SKM-1 (cell line): ENCODE data around the gene AGA.

Experiments
- DNase-seq: peaks from one replicate; lab custom pipeline; 2025; ENCODE audit not compliant: unreplicated experiment; lab: John Stamatoyannopoulos, UW

AGA gene

DNA sequence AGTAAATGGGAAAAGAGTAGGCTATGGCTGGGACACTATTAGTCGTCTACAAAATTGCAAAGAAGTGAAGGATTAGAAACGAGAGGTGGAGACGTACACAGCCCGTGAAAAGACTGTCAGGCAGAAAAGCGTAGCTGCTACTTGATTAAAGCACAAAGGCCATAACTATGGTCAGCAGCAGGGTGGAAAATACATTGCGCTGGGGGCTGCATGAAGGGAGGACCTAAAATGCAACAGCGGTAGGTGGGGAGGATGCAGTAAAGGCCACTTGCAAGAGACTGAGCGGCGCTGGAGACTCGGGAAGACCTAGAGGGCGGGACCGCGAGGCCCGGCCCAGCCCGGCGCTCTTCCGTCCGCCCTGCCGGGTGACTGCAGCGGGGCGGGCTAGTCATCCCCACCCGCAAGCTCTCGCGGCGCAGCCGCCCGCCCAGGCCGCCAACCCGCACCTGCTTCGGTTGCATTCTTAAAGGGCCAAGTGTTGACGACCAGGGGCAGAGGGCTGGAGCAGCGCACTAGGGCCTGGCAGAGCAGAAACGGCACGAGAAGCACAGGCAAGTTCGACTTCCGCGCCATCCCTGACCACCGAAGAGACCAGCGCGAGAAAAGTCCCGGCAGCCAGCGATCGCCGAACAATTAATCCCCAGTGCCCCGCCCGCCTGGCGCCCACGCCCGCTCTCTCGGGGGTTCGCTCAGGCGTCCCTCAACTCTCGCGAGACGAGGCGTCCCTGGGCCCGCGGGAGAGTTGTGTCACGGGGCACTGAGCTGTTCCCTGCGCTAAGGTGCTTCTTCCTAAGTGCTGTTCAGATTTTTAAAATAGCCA is at the start of gene AGA:
TSS of gene AGA (minus strand) at position 635 of the 820 bp plus-strand sequence. CDS start at position 573, 62 bp downstream.
- DNase-seq = peak; percentile 70

DNA sequence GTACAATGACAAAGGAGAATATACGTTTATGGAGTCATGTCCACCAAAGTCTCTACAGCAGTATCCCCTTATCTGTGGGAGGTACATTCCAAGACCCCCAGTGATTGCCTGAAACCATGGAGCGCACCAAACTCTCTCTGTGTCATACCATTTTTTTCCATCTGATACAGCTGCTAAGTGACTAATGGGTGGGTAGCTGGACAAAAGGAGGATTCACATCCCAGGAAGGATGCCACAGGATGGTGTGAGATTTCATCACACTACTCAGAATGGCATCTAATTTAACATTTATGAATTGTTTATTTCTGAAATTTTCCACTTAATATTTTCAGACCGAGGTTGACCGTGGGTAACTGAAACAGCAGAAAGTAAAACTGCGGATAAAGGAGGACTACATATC is 49.8 kb upstream of the AGA start:
- DNase-seq = no peak

DNA sequence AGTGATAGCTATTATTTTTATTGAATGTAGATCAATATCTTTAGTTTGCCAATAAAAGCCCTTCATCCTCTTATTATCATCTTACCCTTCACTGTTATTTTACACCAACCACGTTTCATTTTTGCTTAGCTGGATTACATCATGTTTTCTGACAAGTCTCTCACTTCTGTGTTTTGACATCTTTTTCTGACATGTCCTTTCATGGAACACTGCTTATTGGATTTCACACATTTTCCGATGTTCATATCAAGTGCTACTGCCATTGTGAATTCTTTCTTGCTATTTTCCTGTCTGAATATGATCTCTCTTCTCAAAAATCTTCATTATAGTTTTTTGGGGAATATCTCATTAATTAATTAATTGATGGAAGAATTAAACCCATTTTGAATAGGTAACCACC is 48.5 kb upstream of the AGA start:
- DNase-seq = no peak

DNA sequence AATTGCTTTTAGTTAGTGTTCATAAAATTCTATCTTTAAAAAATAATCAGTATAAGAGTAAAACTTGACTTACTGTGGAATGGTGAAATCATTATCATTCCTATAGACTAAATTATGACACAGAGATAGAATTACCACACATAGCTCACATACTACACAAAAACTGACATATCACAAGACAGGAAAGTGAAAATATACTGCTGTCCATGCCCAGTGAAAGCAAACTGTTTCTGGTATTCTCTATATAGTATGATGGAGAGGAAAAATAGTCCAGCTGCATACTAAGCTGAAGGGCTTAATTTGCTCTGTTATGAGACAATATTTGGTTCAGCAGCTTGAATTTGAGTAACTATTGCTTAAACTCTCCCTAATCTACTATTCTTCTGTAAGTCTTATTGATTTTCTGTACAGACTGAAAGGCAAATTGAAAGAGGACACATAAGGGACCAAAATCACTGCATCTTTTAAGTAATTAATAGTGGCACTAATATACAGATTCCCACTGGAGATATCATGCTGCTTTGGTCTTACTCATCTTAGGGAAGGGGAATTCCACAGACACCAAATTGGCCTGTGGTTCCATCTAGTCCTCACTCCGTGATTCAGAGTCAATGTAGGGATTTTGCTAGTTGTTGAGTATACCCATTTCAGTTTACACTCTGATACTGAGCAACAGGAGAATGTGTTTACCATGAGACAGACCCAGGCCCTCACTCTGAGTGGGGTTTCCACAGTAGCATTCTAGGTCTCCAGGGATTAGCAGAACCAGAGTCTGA is 47.4 kb upstream of the AGA start:
- no peak for DNase-seq

DNA sequence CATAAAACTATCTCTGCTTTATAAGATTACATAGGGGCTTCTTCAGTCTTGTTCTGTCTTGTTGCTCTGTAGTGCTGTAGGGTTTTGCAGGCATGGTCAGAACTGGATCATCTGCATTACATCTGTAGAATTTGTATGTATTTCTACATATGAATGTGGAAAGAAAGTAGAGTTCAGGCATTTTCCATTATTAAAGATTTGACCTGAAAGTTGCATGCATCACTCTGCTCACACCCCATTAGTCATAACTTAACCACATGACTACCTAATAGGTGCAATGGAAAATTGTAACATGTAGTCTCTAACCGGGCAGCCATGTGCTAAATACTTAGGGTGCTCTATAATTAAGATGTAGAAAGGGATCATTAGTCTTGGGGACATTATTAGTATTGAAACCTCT is 45.7 kb upstream of the AGA start:
- DNase-seq = no peak

DNA sequence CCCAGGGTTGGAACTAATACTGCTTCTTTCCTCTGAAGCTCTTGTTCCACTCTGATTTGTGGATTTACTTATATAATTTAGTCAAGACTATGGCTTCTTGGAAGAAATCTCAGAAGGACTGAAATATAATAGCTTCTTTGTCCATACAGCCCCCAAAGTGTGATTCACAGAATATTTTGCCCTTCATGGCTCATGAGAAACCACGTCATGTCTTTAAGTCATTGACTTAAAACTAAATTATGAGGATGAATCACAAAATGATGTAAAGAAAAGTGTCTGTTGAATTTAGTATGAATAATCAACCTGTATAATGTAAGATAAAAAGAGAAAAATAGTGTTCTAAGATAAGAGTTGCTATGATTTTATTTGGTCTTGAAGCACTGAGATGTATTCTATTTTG is 43.3 kb upstream of the AGA start:
- DNase-seq = no peak

DNA sequence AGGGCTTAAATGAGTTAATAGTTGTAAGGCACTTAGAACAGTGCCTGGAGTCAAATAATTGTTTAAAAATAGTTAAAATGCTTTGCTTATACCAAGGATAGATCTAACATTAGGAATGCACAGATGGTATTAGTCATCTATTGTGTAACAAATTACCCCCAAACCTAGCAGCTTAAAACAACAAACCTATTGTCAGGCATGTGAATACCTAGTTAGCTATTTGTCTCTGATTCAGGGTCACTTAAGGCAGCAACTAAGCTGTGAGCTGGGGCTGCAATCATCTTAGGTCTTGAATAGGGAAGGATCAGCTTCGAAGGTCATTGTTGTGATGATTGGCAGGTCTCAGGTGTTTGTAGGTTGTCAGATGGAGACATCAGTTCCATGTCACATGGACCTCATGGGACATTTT is 42.4 kb upstream of the AGA start:
- DNase-seq = no peak

DNA sequence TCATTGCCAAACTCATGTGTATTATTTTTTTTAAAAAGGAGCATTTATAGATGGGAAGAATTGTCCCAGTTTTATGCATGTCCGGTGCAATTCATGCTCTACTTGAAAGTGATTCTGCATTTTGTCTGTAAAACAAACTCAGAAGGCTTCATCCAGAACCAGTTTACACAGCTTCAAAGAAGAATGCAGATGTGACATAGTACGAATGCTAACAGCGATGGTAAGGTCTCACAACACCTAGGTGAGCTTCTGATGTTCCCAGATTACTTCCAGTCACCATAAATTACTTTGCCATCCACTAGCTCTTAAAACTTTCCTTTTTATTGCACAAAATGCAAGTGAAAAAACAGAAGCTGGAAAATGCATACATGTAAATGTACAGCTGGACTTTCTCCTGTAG is 41.5 kb upstream of the AGA start:
- no peak for DNase-seq

DNA sequence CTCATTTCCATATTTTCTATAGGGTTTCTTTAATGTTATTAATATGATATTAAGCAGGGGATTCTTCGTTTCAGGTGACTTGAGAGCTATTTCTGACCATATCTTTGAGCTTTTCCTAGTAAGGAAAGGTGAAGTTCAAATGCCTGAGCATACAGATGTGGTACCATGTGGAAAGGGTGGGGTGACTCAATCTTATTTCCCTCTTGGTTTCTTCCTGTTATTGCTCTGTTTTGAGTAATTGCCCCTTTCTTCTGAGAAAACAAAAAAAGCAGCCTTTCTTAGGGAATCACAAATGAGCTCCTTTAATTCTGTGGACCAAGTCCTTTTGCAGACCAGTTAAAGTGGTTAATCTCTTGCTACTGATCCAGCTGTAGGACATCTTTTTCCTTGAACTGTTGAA is 41.0 kb upstream of the AGA start:
- DNase-seq = no peak

DNA sequence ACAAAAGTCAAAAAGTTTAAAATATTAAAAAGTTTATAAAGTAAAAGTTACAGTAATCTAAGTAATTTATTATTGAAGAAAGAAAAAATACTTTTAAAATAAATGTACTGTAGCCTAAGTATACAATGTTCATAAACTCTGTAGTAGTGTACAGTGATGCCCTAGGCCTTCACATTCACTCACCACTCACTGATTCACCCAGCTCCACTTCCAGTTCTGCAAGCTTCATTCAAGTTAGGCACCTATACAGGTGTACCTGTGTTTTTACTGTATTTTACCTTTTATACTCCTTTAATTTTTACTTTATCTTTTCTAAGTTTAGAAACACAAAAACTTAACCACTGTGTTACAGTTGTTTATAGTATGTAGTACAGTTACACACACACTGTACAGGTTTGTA is 40.1 kb upstream of the AGA start:
- DNase-seq = no peak

DNA sequence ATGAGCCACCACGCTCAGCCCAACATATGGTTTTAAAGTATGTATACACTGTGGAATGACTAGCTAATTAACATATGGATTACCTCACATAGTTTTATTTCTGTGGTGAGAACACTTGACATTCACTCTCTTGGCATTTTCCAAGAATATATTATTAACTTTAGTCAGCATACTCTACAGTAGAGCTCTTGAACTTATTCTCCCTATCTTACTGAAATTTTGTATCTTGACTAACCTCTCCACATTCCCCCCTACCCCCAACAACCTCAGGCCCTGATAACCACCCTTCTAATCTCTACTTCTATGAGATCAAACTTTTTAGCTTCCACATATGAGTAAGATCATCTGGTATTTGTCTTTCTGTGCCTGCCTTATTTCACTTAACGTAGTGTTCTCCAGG is 38.6 kb upstream of the AGA start:
- no peak for DNase-seq

DNA sequence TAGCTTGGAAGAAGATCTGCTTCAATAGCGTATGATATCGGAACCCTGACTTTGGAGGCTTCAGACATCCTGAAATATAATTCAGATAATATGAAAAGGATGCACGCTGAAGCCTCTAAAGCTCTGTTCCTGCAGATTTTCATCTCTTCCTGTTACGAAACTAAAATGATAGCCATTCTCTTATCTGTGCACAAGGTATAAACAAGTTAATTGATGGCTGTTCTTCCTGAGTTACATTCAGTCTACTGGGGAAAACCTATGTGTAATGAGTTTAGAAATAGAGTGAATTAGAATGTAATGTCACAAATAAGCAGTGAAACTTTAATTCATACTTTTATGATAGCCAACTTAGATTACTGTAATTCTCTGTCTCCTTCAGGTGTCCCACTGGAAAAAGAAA is 36.8 kb upstream of the AGA start:
- DNase-seq = no peak

DNA sequence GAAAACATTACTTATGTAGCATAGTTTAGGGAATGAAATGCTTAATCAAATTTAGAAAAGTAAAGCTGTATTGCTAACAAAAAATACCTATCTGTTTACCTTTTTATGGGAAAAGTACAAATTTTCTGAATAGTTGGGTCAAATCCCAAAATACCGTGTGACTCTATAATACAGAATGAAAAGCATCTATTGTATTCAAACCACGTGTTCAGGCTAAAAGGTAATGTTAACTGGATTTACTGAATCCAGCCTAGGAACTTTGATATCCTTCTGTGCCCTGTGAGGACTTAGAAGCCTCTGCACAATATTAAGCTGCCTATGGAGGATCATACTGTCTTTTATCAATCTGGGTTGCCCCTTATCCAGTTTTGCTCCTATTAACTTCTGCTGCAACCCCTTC is 36.3 kb upstream of the AGA start:
- DNase-seq = no peak

DNA sequence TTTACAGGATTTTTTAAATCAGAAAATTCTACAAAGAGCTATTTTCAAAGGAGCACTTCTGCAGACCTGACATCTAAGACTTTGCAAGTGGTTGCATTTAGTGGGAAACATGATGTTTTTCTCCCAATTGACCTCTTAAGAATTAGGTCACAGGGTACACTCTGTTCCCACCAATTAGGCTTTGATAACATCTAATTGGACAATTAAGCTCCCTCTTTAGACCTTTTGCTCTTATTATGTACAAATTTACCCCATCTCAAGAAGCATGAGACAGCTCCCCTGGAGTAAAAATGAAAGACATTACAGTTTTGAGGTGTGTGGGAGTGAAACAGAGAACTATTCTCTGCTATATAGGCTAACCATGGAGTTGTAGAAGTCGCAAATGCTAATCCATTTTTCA is 31.8 kb upstream of the AGA start:
- DNase-seq = no peak

DNA sequence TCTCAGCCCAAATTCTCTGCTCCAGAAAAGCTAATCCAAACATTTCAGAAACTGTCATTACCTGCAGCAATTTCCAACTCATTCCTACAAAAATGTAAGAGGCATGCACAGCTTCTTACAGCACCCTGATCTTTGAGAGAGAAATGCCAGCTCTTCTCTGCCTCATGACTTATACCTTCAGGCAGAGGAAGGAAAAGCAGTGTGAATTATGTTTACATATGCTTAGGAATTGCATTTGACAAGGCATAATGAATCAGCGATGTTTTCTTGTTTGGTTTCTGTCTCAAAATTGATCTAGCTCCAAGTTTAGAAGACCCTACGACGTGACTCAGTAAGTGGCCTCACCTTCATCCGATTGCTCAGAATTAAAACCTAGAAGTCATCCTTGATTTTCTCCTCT is 21.8 kb upstream of the AGA start:
- DNase-seq = no peak

DNA sequence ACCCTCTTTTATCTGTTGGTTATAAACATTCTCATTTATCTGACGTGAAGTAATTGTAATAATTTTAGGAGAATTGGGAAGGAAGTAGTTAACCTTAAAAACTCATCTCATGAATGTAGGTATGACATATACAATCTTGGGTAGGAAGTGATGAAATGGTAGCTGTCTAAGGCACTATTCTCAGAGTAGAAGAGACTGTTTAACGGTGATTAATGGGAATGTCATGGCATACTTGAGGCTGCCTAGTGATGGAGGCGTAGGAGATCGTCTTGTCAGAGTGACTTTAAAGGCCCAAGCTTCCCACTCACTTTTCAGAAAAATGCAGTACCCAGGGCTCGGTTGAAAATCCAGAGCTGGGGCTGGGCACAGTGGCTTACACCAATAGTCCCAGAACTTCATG is 19.4 kb upstream of the AGA start:
- no peak for DNase-seq

DNA sequence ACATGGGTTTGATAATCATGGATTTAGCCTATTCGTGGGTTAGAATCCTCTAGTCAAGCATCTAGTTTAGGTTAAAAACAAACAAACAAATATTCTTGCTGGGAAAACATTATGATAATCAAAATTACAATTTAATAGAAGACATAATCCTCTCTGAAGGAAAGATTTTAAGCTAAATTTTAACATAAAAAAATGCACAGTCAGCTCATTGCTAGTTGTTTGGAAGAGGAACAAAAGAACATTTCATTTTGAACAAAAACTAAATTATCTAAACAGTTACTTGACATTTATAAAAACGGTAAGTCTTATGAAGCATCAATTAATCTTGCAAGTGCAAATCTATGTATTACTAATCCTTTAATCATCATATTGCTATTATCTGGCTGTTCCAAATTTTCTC is 18.2 kb upstream of the AGA start:
- no peak for DNase-seq

DNA sequence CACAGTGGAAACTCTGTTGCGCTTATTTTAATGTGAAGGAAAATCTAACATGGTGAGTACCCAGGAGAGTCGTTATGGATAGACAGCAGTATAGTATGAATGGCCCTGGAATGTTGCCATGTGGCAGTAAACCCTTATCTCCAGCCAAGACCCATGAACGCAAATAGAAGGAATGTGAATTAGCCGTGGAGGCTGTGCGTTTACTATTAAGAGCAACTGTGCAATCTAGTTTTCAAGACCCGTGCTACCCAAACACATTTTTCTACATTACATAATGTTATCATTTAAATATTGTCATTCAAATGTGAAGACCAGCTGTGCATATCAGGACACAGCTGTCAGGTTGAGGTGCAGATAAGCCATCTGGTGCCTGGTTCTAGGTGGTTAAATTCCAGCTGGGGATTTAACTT is 13.3 kb upstream of the AGA start:
- no peak for DNase-seq

DNA sequence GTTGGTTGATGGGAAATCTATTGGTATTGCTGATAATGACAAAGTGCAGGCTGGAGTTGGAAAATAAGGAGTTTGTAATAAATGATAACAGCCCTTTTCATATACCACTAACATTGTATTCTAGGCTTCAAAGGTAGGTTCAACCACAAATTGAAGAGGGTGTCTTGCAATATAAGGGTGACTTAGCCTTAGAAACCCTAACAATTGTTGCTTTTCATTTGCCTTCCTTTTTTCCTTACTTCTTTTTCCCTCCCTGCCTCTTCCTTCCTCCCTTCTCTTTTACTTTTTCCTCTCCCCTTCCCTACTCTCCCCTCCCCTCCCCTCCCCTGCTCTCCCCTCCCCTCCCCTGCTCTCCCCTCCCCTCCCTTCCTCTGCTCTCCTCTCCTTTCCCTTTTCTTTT is 10.9 kb upstream of the AGA start:
- DNase-seq = no peak

DNA sequence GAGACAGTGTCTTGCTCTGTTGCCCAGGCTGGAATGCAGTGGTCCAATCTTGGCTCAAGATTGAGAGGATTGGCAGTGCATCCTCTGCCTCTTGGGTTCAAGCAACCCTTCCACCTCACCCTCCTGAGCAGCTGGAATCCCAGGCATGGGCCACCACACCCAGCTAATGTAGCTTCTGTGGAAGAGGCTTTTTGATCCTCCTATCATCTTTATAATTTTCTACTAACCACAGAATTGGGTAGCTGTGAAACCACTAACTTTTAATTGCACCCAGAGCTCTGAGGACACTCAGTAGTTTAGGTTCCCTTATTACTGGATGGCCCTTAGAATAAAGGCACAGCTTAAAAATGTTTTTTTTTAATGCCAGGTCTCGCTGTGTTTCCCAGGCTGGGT is 8.9 kb upstream of the AGA start:
- DNase-seq = no peak

DNA sequence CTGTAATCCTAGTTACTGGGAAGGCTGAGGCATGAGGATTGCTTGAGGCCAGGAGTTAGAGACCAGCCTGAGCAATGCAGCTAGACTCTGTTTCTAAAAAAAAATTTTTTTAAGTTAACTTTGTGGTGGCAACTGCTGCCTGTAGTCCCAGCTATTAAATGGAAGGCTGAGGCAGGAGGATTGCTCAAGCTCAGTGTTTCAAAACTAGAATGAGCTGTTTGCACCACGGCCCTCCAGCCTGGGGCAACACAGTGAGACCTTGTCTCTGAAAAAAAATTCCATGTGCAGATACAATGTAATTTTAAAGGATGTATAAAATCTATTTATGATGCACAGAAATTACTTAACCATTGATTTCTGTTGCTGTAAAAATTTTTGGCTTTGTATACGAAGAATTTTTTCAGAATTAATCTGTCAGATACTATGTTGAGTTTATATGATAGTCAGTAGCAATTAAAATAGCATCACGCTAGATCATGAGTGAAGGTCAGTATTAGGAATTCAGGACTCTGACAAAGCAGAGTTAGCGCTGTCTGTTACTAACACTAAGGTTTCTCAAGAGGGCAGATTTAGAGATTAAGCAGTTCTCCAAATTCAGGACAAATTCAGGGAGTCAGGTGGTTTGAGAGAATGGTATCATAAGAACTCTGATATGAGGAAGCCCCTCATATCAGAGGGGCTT is 8.3 kb upstream of the AGA start:
- DNase-seq = peak; percentile 27

DNA sequence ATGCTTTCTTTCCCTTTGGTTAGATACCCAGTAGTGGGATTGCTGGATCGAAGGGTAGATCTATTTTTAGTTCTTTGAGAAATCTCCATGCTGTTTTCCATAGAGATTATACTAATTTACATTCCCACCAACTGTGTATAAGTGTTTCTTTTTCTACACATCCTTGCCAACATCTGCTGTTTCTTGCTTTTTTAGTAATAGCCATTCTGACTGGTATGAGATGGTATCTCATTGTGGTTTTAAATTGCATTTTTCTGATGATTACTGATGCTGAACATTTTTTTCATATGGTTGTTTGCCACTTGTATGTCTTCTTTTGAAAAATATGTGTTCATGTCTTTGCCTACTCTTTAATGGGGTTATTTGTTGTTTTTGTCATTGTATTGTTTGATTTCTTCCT is 6.6 kb upstream of the AGA start:
- no peak for DNase-seq
